GM04504 (cell line): ENCODE data around the gene CDK8.

Experiments
- DNase-seq: peaks from one replicate; pipeline ENCODE4 v3.0.0-alpha.2; 2012; ENCODE audit warnings: low read depth

CDK8 gene

DNA sequence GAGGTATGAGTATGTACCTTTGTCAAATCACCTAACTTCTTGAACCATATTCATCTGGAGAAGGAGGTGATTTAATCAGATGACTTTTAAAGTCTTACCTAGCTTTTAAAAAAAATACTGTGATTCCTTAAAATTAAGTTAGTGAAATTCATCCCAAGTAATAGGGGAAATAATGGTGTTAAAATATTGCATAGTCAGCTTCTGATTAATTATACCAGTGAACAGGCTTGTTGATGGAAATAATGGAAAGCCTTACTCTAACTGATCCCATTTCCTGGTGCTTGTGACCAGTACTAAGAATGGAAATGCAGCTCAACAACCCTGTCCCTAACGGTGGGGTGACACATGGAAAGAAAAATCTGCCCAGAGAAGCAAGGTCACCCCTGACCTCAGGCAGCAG is 130.7 kb downstream of the CDK8 start:
- DNase-seq = no peak

DNA sequence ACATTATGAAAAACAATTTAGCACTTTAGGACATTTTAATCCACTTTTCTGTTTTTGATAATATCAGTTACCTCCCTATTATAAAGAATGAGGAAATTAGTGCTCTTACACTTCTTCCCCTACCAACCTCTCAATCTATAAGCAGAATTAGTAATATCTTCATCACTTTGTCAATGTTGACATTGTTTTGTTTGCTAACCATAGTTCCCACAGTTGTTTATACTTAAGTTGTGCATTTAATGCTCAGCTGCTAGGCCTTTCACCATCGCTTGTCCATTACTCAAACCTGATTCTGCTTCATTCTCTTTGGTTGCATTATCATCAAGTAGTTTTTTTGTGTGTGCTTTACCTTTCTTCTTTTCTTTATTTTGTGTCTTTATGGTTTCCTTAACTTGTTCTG is 132.1 kb downstream of the CDK8 start:
- no peak for DNase-seq

DNA sequence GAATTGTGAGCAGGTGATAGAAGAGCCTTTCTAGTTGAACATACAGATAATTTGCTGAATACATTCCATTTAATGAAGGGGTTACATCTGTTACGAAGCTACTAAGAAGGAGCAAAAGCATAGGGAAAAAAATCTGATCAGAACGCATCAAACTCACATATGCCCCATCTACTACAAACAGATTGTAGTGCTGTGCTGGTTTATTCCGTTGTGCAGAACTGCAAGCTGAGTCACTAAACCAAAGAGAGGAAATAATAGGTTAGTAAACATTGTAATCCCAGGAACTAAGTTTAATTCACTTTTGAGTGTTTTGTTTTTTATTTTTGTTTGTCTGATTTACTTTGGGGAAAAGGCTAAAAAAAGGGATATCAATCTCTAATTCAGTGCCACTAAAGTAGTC is 136.3 kb downstream of the CDK8 start:
- no peak for DNase-seq

- no peak for DNase-seq
Observed at GRCh38 chr13:26400545-26400944, 146.6 kb downstream of the CDK8 start.

DNA sequence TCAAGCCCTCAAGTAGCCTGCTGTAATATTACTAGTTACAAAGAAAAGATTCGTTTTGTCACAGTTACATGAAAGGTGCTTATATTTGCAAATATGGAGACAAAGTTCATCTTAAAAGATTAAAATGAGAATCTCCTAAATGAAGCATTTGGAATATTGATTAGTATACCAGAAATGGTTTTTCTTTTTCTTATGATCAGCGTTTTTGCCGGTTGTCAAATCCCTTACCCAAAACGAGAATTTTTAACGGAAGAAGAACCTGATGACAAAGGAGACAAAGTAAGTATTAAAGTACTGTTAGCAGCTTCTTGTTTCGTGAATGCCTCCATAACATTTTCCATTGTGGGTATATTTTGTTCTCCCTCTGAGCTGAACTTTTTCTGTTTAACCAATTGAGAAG is 147.1 kb downstream of the CDK8 start:
- DNase-seq = no peak

DNA sequence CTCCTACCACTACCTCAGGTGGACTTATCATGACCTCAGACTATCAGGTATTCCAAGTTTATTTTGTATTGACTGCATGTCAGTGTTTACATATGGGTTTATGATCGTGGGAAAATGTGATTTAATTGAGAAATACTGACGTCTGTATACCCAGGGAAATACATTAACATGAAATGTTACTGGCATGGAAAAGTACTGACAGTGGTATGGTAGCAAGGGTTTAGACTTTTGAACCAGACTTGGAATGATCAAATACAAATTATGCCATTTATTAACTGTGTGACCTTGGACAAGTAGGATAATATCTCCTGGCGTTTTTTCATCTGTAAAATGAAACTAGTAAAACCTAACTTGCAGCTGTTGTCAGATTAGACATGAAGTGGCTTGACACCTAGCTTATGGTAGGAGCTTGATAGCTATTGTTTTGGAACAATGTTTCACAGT is 147.7 kb downstream of the CDK8 start:
- DNase-seq = no peak

GRCh38 chr13:26406791-26407190 is 152.9 kb downstream of the CDK8 start:
- DNase-seq = no peak

DNA sequence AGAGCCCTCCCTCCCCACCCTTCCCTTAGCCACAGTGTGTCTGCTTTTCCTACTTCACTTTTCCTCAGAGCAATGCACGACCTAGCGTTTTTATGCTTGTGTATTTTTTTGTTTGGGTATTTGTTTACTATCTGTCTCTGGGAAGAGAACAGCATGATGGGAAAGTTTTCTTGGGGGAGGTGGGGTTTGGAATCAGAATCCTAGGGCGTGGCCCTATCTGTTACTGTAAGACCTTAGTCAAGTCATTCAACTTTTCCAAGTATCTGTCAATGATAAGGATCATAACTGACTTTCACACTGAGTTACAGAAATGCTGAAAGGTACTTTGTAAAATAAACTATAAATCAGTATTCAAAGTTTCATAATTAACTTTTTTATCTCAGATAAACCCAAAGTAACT is 157.3 kb downstream of the CDK8 start:
- no peak for DNase-seq

DNA sequence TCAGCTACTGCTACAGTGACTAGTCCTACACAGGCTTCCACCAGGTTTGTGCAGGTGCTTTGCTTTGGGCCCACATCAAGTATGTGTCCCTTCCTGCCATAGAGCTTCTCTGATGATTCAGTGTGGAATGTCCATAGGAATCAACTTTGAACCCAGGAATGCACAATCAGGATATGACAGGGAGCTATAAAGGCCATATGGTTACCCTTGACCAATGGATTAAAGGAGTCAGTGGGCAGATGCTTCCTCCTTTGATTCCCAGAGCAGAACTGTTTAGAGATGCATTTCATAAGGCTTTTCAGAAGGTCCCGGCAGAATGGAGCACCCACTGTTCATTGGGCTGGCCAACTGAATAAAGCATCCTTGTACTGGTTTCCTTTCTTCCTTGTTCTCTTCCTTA is 158.3 kb downstream of the CDK8 start:
- no peak for DNase-seq

DNA sequence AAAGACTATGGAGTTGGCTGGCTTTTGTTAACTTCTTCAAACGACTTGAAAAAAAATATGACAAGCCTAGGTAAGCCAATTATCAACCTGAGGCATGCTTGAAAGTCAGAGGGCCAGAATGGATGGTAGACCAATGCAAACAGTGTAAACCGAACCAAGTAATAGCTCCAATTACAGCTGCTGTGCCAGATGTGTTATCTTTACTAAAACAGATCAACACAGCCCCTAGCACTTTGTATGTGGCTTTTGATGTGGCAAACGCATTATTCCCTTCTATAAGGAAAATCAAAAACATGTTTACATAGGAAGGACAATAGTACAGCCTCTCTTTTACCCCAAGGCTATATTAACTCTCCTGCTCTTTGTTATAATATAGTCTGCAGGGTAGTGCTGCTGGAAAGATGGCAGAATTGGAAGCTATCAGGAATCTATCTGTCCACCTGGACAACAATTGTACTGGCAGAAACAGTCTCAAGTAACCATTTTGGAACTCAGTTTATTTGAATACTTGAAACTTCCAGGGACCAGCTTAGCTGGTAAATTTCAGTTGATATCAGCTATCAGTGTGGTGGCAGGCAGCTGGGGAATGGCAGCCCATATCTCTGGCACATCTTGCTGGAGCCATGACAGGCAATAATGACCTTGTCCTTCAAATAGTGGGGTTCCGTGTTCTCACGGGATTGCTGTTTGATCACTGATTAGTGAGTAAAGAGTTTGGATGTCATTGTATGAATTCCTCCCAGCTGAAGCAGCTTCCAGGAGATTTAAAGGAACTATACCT is 159.2 kb downstream of the CDK8 start:
- no peak for DNase-seq

- DNase-seq = no peak
Observed at GRCh38 chr13:26420282-26420960, 166.5 kb downstream of the CDK8 start.

GRCh38 chr13:26422036-26422435 is 168.1 kb downstream of the CDK8 start:
- no peak for DNase-seq

GRCh38 chr13:26423629-26424028 is 169.7 kb downstream of the CDK8 start:
- peak; percentile 10 for DNase-seq

DNA sequence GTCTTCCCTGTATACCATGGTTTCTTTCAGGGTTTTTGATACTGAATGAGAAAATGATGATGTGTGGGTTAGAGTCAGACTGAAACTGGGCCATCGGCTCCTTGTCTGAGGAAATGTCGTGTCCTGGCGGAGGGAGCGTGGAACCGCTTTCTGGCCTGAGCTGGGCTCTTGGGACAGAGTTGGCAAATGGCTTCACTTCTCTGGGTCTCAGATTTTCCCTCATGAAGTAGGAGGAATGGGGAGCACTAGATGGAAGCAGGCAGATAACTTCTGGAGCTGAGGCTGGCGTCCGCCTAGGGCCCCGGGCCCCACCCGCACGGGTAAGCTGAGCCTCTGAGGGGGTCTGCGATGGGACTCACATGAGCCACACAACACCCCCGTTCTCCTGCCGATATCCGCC is 170.3 kb downstream of the CDK8 start:
- DNase-seq = no peak

DNA sequence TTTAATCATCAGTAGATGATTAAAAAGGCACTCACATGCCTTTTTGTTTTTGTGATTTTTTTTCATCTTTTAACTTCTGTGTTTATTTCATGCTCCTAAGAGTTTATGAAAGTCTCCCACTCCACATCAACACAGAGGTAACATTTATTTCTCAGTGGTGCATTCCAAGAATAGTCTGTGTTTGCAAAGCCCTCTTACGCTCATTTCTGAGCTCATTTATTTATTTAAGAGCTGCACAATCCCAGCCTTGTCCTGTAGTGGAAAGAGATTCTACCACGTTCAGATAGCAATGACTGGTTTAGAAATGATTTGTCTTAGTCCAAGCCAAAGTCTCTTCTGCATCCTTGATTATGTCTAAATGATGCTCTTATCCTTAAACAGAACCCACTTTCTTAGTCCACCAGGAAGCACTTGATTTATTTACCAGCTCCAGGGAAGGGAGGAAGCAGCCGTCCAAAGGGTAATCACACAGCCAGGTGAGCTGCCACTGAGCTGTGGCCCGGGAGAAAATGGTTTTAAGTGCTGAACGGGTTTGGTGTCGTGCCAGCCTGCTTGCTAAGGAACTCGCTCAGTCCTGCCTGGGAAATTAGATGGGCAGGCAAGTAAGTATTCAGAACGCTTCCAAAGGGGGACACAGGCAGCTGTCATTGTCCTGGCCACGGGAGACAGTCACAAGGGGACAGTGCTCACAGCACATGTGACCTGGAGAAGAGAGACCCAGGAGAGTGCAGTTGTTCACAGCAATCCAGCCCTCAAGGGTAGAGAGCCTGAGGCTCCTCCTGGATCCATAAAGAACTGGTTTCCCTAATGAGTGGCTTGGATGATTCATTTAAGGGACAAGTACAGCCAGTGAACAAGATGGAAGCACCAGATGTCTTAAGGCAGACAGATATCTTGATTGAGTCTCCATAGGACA is 171.8 kb downstream of the CDK8 start:
- no peak for DNase-seq

DNA sequence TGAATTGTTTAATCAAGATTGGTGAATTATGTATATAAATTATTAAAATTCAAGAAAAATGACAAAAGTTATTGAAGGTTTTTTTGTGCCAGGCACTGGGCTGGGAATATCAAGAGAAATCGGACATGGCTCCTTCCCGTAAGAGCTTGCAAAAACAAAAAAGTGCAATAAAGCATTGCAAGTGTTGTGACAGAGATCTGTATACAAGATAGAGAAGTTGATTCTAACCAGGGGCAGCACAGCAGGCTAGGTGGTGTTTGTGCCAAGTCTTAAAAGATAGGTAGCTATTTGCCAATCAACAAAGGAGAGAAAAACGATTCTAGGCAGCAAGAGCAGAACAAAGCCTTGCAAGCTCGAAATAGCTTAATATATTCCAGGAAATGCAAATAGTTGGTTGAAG is 179.8 kb downstream of the CDK8 start:
- no peak for DNase-seq

DNA sequence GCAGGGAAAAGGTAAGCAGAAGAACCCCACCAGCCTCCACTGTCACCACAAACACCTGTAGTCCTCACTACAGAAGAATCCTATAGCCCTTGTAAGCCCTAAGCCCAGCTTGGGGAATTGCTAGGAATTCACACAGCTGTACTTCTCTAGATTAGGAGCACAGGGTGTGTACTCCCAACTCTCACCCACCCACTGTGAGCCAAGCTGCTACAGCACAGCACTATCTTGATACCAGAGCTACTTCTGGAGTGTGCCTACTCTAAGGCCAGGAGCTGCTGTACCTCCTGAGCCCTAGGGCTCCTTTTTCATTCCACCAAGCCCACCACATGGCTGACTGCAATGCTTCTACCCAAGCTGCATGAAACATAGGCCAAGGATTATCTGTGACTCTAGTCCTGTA is 181.2 kb downstream of the CDK8 start:
- no peak for DNase-seq

DNA sequence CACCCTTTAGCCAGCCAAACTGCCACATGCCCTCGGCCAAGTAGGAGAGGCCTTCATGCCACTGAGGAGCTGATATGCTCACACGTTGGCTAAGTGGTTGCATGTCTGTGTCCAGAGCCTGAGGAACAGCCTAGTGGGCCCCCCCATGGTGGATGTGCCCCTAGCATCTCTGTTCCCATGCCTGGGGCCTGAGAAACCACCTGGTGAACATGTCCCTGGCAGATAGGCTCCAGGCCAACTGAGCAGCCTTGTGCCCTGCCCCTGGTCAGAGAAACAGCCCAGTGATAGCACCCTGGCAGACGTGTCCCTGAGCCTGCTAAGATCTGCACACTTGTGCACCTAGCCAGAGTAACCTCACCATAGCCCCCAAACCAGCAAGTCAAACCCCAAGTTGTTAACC is 181.7 kb downstream of the CDK8 start:
- DNase-seq = no peak

DNA sequence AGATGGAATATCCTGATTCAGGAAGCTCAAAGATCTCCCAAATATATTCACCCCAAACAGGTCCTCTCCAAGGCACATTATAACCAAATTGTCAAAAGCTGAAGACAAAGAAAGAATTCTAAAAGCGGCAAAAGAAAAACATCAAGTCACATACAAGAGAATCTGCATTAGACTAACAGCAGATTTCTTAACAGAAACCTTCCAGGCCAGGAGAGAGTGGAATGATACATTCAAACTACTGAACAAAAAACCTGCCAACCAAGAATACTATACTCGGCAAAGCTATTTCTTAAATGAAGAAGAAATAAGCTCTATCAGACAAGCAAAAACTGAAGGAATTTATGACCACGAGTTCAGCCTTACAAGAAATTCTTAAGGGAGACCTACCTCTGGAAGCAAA is 183.0 kb downstream of the CDK8 start:
- no peak for DNase-seq

DNA sequence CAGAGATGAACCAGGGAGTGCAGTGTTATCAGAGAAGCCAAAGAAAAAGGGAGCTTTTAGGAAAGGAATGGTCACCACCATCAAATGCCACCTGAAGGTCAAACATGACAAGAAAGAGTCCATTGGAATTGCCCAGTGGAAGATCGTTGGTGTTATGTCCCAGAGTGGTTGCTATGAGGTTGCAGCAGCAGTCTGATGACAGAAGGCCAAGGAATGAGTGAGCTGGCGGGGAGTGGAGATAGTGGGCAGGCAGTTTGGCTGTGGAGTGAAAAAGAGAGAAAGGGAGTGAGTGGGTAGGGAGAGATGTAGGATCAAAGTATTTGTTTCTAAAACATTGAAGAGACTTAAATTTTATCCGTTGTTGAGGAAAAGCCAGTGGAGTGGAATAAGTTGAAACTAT is 186.2 kb downstream of the CDK8 start:
- no peak for DNase-seq

- DNase-seq = no peak
Observed at GRCh38 chr13:26441476-26441875, 187.5 kb downstream of the CDK8 start.

DNA sequence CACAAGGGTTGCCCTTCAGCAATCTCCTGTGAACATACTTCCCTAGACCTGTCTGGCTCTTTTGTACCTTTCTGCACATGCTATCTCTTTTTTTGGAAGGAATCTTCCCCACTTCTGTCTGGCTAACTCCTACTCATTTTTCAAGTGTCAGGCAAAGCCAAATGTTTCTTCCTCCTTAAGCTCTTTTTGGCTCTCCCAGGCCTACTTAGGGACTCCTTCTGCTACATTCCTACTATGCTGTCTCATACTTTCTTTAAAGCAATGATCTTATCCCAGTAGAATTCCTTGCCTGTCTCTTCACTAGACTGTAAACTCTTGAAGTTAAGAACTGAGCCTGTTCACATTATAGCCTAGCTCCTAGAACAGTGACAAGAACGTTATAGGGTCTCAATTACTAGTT is 188.6 kb downstream of the CDK8 start:
- peak; percentile 36 for DNase-seq

GRCh38 chr13:26445092-26445491 is 191.2 kb downstream of the CDK8 start:
- no peak for DNase-seq
